Lower leg skin (tissue), 4 donors: ENCODE data around the gene NOTCH4. TPM values are rescaled to one million over a fixed set of nuclear protein-coding genes. Genes with fewer than 3 reads are reported as not detected.

Source experiments
- DNase-seq, 2 donors: peaks; one replicate each; pipeline ENCODE4 v3.0.0-alpha.2; 2019; ENCODE audit warnings: low spot score in 2 of 2
- H3K4me3 ChIP-seq: fragments of 200-600 bp; sonication (generic); 2 replicates; pipeline ENCODE4 v1.5.1; 2017; ENCODE audit warnings: mild to moderate bottlenecking, low read depth; ENCODE audit not compliant: poor library complexity, severe bottlenecking
- POLR2A ChIP-seq, 2 donors: fragments of 450-650 bp; IDR thresholded peaks; one replicate each; pipeline ENCODE4 v1.6.1; 2016 to 2017; ENCODE audit warnings: antibody characterized with exemption in 2 of 2, mild to moderate bottlenecking in 1 of 2, moderate library complexity in 1 of 2
- WGBS, 2 donors: methylation state at CpG; one replicate each; pipeline ENCODE4 v1.1.5; 2018; 5-methylcytosine and 5-hydroxymethylcytosine counted together
- intact Hi-C: fragments of 100-400 bp; cut with DNase I; formaldehyde crosslinking; loops from one replicate; pipeline ENCODE4 v1.15.0; 2023; ENCODE audit warnings: low total_unique reads
- total RNA-seq, 4 donors: library from RNA; depleted of rRNA; stranded (reverse); fragments of >200 nt; gene quantifications; one replicate each; pipeline ENCODE4 v1.1.0, GENCODE V29; 2016
- TF ChIP-seq, protein P1 (sequence below), 3 donors: fragments of 450-650 bp; IDR thresholded peaks; one replicate each; pipeline ENCODE4 v1.5.1; 2016; ENCODE audit warnings: antibody characterized with exemption in 3 of 3, mild to moderate bottlenecking in 3 of 3, moderate library complexity in 2 of 3

NOTCH4 gene
- total RNA-seq, 4 donors from 2014 or later, result 6.3 to 10.4 (median 7.8) TPM

- DNase-seq, result no peak
- TF ChIP-seq, protein P1, sequence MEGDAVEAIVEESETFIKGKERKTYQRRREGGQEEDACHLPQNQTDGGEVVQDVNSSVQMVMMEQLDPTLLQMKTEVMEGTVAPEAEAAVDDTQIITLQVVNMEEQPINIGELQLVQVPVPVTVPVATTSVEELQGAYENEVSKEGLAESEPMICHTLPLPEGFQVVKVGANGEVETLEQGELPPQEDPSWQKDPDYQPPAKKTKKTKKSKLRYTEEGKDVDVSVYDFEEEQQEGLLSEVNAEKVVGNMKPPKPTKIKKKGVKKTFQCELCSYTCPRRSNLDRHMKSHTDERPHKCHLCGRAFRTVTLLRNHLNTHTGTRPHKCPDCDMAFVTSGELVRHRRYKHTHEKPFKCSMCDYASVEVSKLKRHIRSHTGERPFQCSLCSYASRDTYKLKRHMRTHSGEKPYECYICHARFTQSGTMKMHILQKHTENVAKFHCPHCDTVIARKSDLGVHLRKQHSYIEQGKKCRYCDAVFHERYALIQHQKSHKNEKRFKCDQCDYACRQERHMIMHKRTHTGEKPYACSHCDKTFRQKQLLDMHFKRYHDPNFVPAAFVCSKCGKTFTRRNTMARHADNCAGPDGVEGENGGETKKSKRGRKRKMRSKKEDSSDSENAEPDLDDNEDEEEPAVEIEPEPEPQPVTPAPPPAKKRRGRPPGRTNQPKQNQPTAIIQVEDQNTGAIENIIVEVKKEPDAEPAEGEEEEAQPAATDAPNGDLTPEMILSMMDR (IDR thresholded peaks at IDR 0.05), result no peak
- no peak for TF ChIP-seq POLR2A (IDR thresholded peaks at IDR 0.05)
- intact Hi-C loops, result no loop called here
- WGBS, 2 donors, result 75 to 88% methylated on average over 1 of the region's 1 CpG
- no peak overlapping the region for H3K4me3 ChIP-seq
These were observed 49.5 kb downstream of the NOTCH4 start for GRCh38 chr6:32174416-32174815.

DNA sequence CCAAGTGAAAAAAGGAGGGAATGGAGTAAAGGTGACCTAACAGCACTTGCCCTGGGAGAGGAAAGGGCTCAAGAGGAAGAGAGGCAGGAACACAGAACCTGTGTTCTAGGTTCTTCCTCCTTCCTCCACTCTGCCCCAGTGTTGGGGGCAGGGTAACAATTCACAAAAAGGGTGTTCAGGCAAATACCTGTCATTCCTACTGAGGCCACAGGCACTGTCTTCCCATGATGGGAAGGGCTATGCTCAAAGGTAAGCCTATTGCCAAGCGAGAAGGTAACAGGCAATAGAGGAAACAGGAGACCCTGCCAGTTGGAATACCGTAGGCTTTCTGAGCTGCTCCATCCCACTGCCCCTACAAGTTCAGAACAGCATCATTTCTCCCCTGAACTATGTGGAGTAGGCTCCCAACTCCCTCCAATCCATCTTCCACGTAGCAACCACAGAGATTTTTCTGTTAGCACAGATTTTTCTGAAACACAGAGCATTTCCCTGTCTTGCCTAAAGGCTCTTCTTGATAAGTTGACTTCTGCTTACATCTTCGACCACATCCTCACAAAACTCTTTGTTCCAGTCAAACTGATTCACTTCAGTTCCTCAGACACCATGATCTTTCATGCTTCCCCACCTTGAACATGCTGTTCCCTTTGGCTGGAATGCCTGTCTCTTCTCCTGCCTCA is 50.7 kb downstream of the NOTCH4 start:
- 50 to 51% methylated on average over 4 of the region's 4 CpGs for WGBS, 2 donors
- intact Hi-C loops, result no loop called here
- TF ChIP-seq POLR2A (IDR thresholded peaks at IDR 0.05), result no peak
- TF ChIP-seq, protein P1 (IDR thresholded peaks at IDR 0.05), result no peak
- H3K4me3 ChIP-seq, result no peak overlapping the region
- DNase-seq, result no peak

GRCh38 chr6:32171234-32171633 is 52.6 kb downstream of the NOTCH4 start:
- WGBS, 2 donors, result 95 to 96% methylated on average over 6 of the region's 6 CpGs
- intact Hi-C loops, result no loop called here
- DNase-seq, result no peak
- TF ChIP-seq POLR2A (IDR thresholded peaks at IDR 0.05), result no peak
- TF ChIP-seq, protein P1 (IDR thresholded peaks at IDR 0.05), result no peak
- H3K4me3 ChIP-seq, result no peak overlapping the region

- intact Hi-C loops, result no loop called here
- DNase-seq, result no peak
- no peak overlapping the region for H3K4me3 ChIP-seq
- TF ChIP-seq POLR2A (IDR thresholded peaks at IDR 0.05), result no peak
- TF ChIP-seq, protein P1 (IDR thresholded peaks at IDR 0.05), result no peak
- WGBS, 2 donors, result 94 to 95% methylated on average over 11 of the region's 11 CpGs
These were observed 53.6 kb downstream of the NOTCH4 start for GRCh38 chr6:32170294-32170693.

DNA sequence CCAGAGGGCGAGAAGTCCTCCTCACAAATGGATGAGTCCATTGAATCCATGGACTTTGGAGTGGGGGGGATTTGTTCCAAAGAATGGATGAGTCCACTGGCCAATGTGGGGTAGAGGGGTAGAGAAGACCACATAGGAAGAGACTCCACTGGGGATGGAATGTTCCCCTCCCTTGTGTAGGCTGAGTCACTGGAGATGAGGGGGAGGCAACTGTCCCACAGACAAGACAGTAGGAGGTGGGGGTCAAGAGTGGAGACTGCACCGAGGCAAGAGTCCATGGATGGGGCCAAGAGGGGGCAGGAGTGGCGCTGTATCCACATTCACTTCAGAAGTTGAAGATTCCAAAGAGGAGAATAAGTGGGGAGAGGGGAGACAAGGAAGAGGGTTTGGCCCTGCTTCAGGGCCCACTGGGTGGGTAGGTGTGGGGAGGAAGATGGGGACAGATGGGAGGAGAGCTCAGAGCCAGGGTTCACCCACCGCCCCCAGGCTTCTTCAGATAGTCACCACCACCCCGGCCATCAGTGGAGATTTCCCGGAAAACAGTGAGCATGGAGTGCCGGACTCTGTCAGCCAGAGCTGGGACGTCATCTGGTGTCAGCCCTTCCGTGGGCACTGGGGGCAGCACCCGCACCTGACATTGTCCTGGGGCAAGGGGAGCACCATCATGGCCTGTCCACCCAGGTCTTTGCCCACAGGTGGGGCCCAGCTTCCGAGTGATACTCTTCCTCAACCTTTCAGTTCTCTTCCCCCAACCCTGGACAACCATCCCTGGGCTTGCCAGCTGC is 54.9 kb downstream of the NOTCH4 start:
- intact Hi-C loops, result no loop called here
- 81 to 84% methylated on average over 11 of the region's 11 CpGs for WGBS, 2 donors
- no peak for TF ChIP-seq POLR2A (IDR thresholded peaks at IDR 0.05)
- TF ChIP-seq, protein P1 (IDR thresholded peaks at IDR 0.05), result no peak
- H3K4me3 ChIP-seq, result no peak overlapping the region
- no peak for DNase-seq
